ENCODE results near the gene VEPH1. TPM values are rescaled to one million over a fixed set of nuclear protein-coding genes. Genes with fewer than 3 reads are reported as not detected.

The VEPH1 gene
- total RNA-seq, 1 experiment from 2014 or later: 7.7 TPM

DNA sequence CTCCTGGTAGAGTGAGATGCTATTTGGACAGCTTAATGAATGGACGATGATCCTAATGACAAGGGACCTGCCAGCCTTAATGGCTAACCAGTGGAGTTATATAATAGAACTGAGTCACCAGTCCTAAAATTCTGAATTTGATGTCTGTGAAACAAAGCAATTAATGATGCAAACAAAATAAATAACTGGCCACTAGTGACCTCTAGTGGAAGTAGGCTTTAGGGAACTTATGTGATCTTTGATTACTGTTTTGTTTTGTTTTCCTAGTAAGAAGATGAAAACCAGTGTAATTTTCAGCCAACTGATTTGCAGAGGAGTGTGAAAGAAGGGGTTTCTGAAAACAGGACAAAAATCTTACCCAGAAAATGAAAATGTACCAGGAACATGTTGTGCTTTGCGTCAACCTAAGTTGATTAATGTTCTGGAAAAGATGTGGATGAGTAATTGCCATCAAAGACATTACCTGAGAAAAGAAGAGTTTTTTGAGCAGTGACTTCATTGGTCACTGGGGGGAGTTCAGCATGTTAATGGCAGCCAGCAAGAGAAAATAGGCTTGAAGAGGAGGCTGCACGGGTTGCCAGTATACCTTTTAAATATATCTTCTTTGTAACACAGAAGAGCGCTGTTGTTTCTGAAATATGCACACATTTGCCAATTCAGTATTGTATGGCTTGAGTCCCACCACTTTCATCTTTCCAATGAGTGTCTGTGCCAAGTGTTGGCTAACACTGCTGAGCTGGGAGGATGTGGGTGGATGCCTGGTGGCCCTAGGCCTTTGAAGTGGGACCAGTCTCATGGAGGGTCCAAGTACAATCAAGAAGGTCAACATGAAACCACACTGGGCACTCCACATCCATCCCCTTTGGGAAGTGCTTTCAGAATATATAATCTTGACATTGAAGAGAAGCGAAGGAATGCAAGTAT is 9.3 kb downstream of the VEPH1 start:
- H3K27ac ChIP-seq (ENCODE audit: insufficient read length, low read depth, low read length): no peak overlapping the region
- H2BK5ac ChIP-seq (ENCODE audit: insufficient read length, low read length): no peak overlapping the region
- Mint-ChIP-seq H3K36me3 (ENCODE audit: insufficient read depth in 1 of 3, low read depth in 3 of 3) (no peaks in the 10 kb centered on the region; a peak in 1 of 7 replicates), H3K4me3 (no peak overlapping the region), H3K27me3 (ENCODE audit: low read depth) (no peaks in the 10 kb centered on the region; the same call in none of the 2 replicates), H3K9me3 (no peaks in the 10 kb centered on the region), H3K27ac (peak overlapping the region in 2 of 3 experiments; percentile 11 to 18; a peak in 1 of 7 replicates), H3K4me1 (peaks cover 58 to 64% of the 10 kb centered on the region in 2 experiments)
- no peak overlapping the region for H3K23ac ChIP-seq (ENCODE audit: insufficient read length, low read depth, low read length)
- H3K23me2 ChIP-seq (ENCODE audit: insufficient read length, low read depth, low read length, poor library complexity, severe bottlenecking): no peaks in the 10 kb centered on the region
- no peak overlapping the region for H2BK20ac ChIP-seq (ENCODE audit: low read depth, low read length, poor library complexity, severe bottlenecking)
- H4K8ac ChIP-seq (replicated peaks; ENCODE audit: insufficient read length, low read depth, low read length): no peak overlapping the region
- no peaks in the 10 kb centered on the region for H3K9me3 ChIP-seq (ENCODE audit: control insufficient read depth, low read depth, low read length)
- no peak overlapping the region for H3T11ph ChIP-seq (ENCODE audit: low read length)
- no peak overlapping the region for H2BK15ac ChIP-seq (ENCODE audit: low read depth, low read length)
- no CpG with 5 or more reads among the region's 5 CpGs for WGBS (ENCODE audit: extremely low coverage, insufficient read length, low lambda C conversion rate)
- H3K79me1 ChIP-seq (ENCODE audit: insufficient read depth, low read depth, low read length, poor library complexity, severe bottlenecking): no peaks in the 10 kb centered on the region
- no peak overlapping the region for H3K14ac ChIP-seq (ENCODE audit: insufficient read depth, low read length)
- no peak for DNase-seq
- no peak overlapping the region for H4K91ac ChIP-seq (ENCODE audit: insufficient read length, low read depth, low read length)
- no peak overlapping the region for H3K18ac ChIP-seq (ENCODE audit: insufficient read length, low read depth, low read length)
- peaks cover 7% of the 10 kb centered on the region; the same call in 1 of the 2 replicates for H3K4me1 ChIP-seq (ENCODE audit: insufficient read depth, low read length)
- no peak overlapping the region for H2BK12ac ChIP-seq (ENCODE audit: insufficient read length, low read depth, low read length)
- no peaks in the 10 kb centered on the region for H3K27me3 ChIP-seq (ENCODE audit: insufficient read depth, low read length)
- H3K4me2 ChIP-seq (ENCODE audit: insufficient read depth, insufficient read length, low read length): no peak overlapping the region
- TF ChIP-seq CTCF (conservative IDR thresholded peaks at IDR 0.05): peak; percentile 72
- H2BK120ac ChIP-seq (ENCODE audit: low read depth, low read length, poor library complexity, severe bottlenecking): no peak overlapping the region
- no peaks in the 10 kb centered on the region for H3K79me2 ChIP-seq (ENCODE audit: insufficient read depth, low read length)
- no peak overlapping the region for H4K5ac ChIP-seq (ENCODE audit: insufficient read length, low read depth, low read length)
- H3K4ac ChIP-seq (ENCODE audit: low read depth, low read length): no peak overlapping the region
- H4K20me1 ChIP-seq (ENCODE audit: control insufficient read depth, insufficient read depth, insufficient read length): no peaks in the 10 kb centered on the region
- no peak overlapping the region for H2AFZ ChIP-seq (ENCODE audit: low read length)
- no peak overlapping the region for H2AK5ac ChIP-seq (ENCODE audit: insufficient read length, low read length)
- no peak overlapping the region for H3K56ac ChIP-seq (ENCODE audit: insufficient read length, low read depth, low read length)
- H3K9ac ChIP-seq (ENCODE audit: extremely low read depth, insufficient read length, low read length): no peak overlapping the region
